Subcutaneous adipose tissue (tissue), 4 donors: ENCODE results near the gene KCNIP4. TPM values are rescaled to one million over a fixed set of nuclear protein-coding genes. Genes with fewer than 3 reads are reported as not detected.

ENCODE experiments used
- total RNA-seq, 4 donors: library from RNA; depleted of rRNA; stranded (reverse); fragments of >200 nt; gene quantifications; one replicate each; pipeline ENCODE4 v1.1.0, GENCODE V29; 2016
- TF ChIP-seq, protein P1 (sequence below): fragments of 450-650 bp; IDR thresholded peaks from one replicate; pipeline ENCODE4 v1.5.1; 2016; ENCODE audit warnings: low read depth, mild to moderate bottlenecking, control low read depth, antibody characterized with exemption, moderate library complexity

The KCNIP4 gene
- total RNA-seq: under 1 TPM in 1 of 4 donors, not detected in 3; 0.34 TPM

DNA sequence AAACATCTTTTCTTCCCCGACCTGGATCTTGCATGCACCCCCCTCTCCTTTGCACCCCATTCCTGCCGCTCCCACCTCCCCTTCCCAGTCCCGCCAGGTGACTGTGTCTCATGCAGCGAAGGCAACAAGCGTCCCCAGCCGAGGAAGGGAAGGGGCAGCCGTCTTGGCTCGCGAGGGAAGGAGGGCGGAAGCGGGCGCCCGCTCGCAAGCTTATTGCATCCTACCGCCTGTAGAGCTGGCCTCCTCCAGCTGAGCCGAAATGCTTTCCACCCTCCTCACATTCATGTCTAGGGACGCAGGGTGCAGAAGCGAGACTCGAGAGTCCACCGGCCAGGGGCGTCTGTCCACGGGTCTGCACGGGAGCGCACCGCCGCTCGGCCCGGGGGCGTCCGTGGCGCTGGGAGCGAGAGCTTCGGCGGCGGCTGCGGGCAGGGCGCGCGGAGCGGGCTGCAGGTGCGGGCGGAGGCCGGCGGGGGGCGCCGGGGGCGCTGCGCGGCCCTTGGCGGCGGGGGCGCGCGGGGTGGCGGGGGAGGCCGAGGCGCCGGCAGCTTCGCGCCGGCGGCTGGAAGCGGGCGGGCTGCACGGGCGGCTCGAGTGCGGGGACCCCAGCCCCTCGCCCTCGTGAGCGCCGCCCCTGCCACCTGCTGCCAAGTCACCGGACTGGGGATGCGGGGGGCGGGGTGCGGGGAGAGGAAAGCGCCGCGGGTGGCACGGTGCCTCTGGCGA, at the start of gene KCNIP4:
TSS of gene KCNIP4 (minus strand) at position 426 of the 726 bp plus-strand sequence.
- TF ChIP-seq, protein P1, sequence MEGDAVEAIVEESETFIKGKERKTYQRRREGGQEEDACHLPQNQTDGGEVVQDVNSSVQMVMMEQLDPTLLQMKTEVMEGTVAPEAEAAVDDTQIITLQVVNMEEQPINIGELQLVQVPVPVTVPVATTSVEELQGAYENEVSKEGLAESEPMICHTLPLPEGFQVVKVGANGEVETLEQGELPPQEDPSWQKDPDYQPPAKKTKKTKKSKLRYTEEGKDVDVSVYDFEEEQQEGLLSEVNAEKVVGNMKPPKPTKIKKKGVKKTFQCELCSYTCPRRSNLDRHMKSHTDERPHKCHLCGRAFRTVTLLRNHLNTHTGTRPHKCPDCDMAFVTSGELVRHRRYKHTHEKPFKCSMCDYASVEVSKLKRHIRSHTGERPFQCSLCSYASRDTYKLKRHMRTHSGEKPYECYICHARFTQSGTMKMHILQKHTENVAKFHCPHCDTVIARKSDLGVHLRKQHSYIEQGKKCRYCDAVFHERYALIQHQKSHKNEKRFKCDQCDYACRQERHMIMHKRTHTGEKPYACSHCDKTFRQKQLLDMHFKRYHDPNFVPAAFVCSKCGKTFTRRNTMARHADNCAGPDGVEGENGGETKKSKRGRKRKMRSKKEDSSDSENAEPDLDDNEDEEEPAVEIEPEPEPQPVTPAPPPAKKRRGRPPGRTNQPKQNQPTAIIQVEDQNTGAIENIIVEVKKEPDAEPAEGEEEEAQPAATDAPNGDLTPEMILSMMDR: no peak

DNA sequence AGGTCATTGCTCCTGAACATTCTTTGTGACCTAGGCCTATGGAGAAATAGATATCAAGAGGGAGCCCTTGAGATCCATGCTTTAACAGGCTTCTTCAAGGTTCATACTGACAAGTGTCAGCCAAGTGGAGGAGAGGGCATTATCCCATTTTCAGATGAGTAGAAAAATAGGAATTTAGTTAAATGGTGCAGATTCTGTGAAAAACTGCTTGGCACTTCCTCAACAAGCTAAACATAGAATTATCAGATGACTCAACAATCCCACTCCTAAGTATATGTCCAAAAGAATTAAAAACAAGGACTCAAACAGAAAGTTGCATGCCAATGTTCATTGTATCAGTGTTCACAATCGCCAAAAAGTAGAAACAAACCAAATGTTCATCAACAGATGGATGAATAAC, 43.8 kb upstream of the KCNIP4 start:
- TF ChIP-seq, protein P1: no peak

DNA sequence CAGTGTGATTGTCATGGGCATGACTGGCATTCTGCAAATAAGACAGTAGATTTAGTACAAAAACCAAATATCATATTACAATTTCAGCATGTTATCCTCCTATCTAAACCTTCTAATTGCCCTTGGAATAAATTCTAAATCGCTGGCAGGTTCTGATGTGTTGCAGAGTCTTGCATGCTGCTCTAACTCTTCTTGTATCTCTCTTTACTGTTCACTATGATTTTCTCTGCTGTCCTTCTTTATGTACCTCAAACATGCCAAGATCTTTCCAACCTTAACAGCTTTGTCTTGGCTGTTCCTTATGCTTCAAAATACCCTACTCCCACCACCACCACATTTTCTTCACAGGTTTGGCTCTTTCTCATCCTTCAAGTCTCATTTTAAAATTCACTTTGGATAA, 43.0 kb upstream of the KCNIP4 start:
- TF ChIP-seq, protein P1: no peak

DNA sequence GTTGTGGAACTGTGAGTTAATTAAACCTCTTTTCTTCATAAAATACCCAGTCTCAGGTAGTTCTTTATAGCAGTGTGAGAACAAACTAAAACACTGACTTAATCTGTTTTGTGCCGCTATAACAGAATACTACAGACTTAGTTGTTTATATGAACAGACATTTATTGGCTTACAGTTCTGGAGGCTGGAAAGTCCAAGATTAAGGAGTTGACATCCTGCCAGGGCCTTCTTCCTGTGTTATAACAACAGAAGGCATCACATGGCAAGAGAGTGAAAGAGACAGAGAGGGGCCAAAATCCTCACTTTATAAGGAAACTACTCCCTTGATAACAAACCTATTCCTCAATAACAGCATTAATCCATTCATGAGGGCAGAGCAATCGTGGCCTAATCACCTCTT, 42.5 kb upstream of the KCNIP4 start:
- TF ChIP-seq, protein P1: no peak

DNA sequence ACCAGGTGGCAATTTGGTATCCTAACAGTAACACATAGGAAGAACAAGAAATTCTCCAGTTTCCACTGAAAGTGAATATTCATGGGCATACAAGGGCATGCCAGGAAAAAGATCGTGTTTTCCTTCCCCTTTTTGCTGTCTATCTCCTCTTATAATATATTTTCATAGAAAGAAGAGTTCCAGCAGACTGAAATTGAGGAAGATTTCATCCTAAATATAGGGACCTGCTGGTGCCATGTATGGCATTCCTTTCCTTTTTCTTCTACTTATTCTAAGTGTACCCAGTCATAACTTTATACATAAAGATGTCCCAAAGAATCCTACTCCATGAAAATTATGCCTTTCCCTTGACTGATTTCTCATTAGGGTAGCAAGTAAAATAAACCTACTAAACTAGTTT, 40.8 kb upstream of the KCNIP4 start:
- TF ChIP-seq, protein P1: no peak

DNA sequence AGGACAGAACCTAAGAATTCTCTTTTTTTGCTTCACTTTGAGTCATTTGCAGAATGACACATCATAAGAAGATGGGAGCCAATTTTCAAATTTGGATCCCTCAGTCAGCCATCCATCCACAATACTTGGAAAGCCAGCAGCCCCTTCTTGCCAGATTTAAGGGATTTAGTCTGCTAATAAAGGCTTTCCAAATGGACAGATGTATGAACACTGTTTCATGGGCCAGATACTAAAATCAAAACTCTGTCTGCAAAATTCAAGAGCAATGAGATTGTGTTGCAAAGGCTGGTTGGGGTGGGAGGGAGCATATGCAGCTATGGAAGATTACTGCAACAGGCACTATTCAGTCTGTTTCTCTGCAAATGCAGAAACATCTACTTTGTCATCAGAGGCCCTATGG, 37.7 kb upstream of the KCNIP4 start:
- TF ChIP-seq, protein P1: no peak

DNA sequence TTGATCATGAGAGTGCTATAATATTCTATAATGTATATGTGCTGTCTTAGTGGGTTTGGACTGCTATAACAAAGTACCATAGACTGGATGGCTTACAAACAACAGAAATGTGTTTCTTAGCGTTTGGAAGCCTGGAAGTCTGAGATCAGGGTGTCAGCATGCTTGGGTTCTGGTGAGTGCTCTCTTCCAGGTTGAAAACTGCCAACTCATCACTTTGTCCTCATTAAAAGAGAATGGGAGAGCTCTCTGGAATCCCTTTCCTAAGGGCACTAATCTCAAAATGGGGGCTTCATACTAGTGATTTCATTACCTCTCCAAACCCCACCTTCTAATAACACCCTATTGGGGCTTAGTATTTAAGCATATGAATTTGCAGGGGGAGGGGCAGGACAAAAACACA, 33.5 kb upstream of the KCNIP4 start:
- TF ChIP-seq, protein P1: no peak
